ENCODE results near the gene KIAA1671.

Gene KIAA1671

GRCh38 chr22:25096638-25097405, 144.3 kb downstream of the KIAA1671 start:
- DNase-seq = no peak

GRCh38 chr22:25098445-25099081, 146.0 kb downstream of the KIAA1671 start:
- DNase-seq = no peak

- no peak for DNase-seq
These were observed 146.7 kb downstream of the KIAA1671 start for GRCh38 chr22:25099202-25099601.

- DNase-seq = no peak
These were observed 147.9 kb downstream of the KIAA1671 start for GRCh38 chr22:25100402-25100801.

DNA sequence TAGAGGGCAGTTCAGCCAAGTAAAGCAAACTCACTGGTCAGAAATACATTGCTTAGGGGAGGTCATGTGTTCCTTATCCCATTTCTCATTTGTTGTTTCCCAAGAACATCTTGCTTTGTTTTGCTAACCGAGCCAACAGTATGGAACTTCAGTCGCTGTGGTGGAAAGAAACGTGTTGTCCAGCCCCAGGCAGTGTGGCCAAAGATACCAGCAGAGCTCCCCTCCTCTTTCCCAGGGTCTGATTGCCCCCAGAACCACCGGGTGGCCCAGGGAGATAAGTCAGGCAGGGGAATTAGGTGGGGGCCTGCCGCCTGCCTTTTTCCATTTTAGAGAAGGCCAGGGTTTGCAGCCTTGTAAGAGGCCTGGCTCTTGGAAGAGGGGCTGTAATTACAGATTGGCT, 148.4 kb downstream of the KIAA1671 start:
- no peak for DNase-seq

DNA sequence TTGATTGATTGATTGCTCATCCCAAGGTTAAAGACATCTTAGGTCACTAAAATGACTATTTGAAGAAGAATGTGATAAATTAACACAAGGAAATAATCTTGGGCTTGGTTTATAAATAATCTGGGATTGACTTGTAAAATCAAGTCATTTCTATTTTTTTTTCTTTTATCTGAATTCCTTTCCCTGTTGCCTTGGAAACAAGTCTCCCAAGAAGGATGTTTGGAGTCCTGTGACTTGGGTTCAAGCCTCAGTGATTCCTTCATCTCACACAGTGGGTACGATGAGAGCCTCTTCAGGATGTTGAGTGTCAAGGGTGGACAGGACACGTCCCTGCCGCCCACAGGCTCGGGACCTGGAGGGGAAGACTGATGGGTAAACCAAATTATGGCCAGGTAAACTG, 149.0 kb downstream of the KIAA1671 start:
- DNase-seq = no peak

DNA sequence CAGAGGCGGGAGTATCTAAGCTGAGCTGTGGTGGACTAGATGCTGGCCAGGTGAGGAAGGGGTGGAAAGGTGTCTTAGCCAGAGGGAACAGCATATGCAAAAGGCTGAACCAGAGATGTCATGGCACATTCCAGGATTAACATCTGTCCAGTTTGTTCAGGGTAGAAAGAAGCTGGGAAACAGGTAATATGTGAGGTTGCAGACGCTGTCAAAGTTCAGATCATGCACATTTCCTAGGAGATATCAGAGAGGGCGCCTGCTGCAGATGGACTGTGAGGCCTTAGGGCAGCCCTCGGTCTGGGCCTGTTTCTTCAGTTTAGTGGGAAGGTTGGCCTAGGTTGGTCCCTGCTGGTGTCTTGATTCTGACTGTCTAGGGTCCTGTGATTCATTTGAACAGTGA, 149.5 kb downstream of the KIAA1671 start:
- DNase-seq = no peak

GRCh38 chr22:25102722-25103121, 150.2 kb downstream of the KIAA1671 start:
- no peak for DNase-seq

DNA sequence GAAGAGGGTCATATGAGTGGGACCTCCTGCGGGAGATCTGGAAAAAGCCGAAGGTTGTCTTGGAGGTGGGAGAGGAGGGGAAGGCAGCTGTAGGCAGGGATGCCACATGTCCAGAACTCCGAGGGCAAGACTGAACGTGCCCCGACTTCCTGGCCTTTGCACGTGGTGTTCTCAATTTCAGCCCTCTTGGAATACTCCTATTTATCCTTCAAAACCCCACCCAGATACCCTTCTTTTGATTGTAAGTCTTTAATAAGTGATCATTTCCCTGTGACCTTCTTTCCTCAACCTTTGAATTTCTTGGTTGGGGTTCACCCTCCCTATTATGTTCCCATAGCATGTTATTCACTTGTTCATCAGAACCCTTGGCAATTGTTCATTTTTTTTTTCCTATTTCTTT, 151.9 kb downstream of the KIAA1671 start:
- DNase-seq = no peak

DNA sequence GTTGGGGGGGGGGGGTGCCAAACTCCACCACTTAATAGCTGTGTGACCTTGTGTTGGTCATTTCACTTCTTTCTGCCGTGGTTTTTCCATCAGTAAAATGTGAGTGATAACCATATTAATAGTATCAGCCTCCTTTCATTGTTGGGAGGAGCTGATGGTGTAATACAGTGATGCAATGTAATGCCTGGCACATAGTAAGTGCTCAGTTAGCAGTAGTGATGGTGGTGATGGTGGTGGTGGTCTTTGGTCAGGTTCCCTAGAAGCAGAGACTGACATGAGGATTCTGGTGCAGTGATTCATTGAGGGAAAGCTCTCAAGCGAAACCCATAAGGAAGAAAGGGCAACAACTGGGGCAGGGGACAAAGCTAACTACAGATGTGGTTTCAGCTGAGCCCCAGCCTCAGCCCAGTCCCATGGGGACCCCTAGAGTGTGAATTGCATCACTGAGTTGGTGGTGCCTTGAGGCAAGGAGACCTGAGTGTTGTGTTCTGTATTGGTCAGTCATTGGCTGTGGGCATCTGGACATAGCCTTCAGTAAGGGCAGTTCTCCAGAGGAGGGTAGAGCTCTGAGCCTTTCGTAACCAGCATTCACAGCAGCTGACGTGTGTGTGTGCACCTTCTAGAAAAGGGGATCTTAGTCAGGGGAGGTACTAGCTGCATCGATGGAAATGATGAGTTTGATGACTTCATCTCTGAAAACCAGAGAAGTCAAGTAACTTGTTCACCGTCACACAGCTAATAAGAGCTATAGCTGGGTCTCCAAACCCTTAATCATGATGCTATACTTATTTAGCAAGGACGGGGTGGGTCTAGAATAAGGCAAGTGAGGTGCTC, 153.5 kb downstream of the KIAA1671 start:
- no peak for DNase-seq

GRCh38 chr22:25109878-25110595, 157.5 kb downstream of the KIAA1671 start:
- no peak for DNase-seq

DNA sequence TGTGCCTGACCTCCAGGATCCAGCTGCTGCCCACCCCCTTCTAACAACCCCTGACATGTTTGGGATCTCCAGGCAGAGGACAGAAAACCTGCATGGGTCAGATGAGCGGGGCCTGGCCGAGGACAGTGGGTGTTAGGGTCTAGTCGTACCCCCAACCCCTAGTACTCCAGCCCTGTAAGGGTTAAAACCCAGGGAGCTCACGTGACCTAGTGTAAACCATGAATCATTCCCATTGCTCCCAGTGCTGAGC, 158.0 kb downstream of the KIAA1671 start:
- DNase-seq = no peak

DNA sequence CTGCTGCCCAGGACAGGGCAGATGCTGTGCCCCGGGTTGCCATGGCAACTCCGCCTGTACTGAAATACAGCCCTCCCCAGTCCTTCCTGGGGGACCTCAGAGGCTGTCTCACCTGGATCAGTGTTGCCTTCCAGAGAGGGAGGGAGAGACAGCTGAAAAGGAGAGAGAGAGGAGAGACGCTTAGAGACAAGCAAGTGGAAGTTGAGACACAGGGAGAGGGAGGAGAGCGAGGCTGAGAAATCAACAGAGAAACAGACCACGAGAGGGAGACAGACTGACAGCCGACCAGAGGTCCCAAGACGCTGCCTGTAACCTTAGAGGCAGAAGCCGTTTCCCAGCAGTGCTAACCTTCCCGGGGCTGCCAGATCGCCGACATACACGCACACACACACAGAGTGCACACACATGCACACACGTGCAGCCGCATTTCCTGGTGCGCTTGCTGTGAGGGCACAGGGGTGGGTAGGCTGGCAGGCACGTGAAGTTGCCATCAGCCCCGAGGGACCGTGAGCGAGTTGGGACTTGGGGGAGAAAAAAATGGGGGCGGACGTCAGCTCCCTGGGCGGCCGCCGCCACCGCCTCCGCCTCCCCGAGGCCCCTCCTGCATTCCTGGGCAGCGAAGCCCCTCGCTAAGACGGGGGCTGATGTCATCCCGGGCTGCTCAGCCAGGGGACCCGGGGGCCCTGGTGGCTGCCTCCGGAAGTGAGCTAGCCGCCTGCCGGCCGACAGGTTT, 158.5 kb downstream of the KIAA1671 start:
- DNase-seq = peak; percentile 96

DNA sequence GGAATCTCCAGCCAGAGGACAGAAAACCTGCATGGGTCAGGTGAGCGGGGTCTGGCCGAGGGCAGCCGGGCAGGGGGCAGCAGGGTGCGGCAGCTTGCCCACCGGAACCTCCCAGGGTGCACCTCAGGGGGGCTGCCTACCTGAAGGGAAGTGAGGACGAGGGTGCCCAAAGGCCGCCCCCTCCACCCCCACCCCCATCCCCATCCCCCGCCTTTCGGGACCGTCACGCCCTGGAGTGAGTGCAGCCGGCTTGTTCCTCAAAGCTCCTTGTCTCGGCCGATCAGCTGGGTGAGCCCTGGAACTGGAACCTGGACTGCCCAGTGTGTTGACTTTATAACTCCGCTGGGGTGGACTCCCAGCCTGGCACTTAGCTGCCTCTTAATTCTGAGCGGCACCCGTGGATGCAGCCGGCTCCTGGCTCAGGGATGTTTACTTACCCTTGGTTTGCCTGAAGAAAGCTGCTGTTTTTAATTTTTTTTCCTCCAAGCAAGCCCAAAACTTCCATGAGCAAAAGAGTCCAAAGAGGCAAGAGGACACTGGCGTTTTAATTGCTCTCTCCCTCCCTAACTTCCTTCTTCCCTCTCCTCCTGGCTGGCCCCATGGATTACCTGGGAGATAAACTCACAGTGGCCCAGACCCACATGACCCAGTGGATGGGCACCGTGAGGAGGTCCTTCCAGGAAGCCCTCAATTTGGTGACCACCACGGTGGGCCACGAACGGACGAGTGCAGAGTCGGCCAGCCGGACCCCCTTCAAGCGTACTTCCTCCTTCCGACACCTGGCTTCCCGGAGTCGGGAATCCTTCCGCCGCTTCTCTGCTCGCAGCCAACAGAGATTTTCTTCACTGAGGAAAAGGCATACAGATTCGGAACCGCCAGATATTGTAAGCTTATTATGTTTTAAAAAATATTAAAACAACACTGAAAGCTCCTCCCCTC, 159.3 kb downstream of the KIAA1671 start:
- DNase-seq = peak; percentile 60

GRCh38 chr22:25112538-25113253, 160.2 kb downstream of the KIAA1671 start:
- peak; percentile 71 for DNase-seq

- peak; percentile 89 for DNase-seq
These were observed 160.8 kb downstream of the KIAA1671 start for GRCh38 chr22:25113316-25113721.

DNA sequence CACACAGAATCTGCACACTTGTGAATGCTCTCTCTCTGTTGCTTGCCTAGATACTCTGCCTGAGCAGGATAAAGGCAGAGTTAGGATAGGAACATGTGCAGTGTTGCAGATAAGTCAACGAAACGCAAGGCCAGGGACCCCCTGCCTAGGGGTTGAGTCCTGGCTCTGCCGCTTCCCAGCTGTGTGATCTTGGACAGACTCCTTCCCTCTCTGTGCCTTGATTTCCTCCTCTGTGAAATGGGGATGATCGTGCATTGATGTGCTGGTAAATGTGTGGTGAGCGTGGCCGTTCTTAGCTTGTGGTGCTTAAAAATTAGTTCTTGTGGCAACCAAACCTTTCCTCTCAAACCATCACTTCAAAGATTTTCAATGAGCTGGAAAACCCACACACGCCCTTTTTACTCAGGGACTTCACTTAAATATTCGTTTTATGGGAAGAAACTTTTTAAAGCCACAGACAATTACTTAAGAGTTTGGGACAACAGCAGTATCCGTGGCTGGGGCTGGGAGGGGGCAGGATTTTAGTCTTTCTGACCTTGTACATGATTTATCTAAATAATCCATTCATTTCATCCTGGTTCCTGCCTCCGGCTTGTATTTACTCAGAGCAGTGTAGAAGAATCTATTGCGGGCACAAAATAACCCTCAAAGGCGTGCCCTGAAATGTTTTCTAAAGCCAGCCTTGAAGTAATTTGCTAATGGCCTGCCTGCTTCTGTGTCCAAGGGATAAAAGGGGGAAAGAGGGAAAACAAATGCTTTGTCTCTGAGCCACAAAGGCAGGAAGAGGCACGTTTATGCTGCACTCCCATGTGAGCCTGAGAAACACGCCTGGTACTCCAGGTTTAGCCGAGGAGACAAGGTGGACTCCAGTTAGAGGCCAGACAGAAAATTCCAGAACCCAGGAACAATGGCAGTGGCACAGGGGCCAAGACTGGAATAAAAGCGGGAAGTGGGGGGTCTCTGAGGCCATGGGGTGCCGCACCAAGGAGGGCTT, 162.2 kb downstream of the KIAA1671 start:
- DNase-seq = peak; percentile 77

GRCh38 chr22:25119609-25120008, 167.1 kb downstream of the KIAA1671 start:
- DNase-seq = no peak

DNA sequence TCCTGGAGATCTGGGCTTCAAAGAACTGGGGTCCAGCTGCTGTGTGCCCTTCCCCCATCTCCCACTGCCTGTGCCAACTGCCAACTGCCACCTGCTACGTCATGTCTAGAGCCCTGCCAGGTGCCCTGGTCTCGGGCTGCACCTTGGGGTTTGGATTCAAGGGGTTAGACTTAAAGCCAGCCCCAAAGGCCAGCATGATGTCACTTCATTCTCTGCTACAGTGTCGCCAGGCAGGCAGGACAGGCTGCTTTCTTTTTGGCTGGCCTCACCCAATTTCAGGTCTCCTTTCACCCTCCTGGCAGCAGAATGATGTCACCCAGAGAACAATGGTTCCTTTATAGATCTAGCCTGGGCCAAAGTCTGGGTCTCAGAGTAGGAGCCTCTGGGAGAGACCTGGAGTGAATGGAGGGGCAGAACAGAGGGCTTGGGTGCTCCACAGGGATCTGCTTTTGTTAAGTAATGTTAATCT, 167.6 kb downstream of the KIAA1671 start:
- DNase-seq = peak; percentile 94
